Stimulated activated CD8-positive, alpha-beta memory T cell treated with anti-CD3 and anti-CD28 coated beads, Interleukin-4, amount 100 ng/mL, for 1 hour (primary cell): Measurements from ENCODE around the gene NKAIN4.
"Not testable (repeated sequence)": the region's sequence is repeated elsewhere in the genome, so short reads cannot be mapped to it uniquely, and the experiment has no call there.

ENCODE experiments used
- DNase-seq, 2 donors: peaks; one replicate each; pipeline ENCODE4 v3.0.0-alpha.2; 2020; ENCODE audit warnings: low read depth in 2 of 2, low spot score in 1 of 2

Gene NKAIN4

DNA sequence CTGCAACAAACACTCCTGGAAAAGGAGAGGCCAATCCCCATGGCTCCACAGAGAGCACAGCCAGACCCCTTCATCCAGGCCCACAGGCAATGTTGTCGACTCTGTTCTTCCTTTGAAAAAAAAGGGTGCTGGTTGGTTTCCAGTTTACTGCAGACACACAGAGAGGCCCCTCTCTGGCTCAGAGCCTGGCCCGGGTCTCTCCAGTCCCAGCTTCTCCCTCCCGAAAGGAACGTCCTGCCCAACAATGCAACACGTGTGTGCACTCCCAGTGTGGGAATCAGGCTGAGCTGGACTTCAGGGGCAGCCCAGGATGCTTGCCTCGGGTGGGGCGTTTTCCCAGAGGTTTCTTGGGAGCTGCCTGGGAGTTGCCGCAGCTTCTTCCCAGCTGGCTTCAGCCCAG is 4.5 kb upstream of the NKAIN4 start:
- no peak for DNase-seq

DNA sequence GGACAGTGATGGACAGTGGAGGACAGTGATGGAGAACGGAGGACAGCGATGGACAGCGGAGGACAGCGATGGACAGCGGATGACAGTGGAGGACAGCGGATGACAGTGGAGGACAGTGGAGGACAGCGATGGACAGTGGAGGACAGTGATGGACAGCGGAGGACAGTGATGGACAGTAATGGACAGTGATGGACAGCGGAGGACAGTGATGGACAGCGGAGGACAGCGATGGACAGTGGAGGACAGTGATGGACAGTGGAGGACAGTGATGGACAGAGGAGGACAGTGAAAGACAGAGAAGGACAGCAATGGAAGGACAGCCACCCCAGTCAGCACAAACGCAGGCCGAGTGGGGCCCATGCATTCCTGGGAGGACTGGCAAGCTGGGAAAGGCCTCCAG is 3.4 kb upstream of the NKAIN4 start:
- DNase-seq, result no peak

DNA sequence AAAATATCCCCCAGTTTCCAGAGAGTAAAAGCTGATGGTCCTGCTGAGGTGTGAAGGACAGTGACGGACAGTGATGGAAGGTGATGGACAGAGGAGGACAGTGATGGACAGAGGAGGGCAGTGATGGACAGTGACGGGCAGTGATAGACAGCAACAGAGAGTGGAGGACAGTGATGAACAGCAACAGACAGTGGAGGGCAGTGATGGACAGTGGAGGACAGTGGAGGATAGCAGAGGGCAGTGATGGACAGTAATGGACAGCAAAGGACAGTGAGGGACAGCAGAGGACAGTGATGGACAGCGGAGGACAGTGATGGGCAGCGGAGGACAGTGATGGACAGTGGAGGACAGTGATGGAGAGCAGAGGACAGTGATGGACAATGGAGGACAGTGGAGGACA is 2.7 kb upstream of the NKAIN4 start:
- DNase-seq, result no peak

DNA sequence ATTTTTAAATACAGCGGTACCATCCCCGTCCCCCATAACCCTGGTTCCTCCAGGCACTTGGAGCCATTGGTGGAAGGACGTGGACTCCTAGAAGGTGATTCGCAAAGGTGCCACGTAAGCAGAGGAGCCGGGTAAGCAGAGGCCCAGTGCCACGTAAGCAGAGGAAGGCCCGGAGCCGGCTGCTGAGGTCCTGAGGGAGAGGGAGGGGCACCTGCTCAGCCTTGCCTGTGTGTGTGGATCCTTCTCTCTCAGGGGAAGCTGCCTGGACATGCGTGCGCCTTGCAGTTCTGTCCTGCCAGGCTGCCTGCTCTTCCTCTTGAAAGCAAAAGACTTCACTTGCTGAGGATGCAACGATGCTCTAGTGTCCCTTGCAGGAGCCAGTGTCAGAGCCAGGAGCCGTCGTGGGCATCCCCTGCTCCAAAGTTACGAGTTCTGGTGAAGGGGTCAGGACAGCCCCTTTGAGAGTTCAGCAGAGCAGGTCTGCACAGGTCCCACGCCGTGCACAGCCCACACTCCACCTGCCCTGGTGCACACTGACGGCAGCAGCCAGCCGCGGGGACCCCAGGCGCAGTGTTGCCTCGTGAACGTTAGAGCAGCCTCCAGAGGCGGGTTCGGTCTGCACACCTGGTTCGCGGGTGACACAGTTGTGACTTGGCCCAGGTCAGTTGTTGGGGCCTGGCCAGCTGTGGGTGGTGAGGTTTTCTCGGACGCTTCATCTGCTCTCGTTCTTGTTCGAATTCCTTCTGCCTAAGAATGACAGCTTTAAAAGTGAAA is 1.9 kb upstream of the NKAIN4 start:
- DNase-seq, result no peak

DNA sequence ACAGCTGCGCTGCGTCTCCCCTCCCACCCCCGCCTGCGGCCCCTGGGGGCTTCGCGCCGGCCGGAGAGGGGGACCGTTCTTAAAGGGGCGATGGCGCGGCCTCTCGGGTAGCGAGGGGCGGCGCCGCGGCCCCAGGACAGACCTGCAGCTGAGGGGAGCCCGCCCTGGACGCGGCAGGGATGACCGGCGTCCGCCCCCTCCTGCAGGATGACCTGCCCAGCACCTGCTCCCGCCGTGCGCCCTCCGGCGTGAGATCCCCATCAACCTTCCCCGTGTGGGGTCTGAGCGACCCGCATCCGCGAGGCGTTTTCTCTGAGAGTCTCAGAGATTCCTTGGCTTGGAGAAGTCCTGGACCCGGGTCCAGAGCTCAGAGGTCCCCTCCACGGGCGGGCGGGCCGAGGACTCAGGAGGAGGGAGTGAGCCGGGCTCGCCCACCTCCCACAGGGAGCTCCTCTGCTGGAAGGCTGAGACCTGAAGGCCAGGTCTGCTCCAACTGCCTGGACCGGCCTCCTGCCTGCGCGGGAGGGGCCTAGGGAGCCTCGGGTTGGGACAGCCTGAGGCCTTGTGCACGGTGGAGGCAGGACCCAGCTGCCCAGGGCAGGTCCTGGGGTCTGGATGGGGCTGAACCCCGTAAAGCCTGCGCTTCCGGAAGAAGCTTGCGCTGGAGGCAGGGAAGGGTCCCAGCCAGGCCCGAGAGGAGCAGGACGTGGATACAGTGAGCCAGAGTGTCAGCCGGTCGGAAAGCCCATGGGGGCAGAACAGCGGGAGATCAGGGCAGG is 532 bp upstream of the NKAIN4 start:
- no peak for DNase-seq

DNA sequence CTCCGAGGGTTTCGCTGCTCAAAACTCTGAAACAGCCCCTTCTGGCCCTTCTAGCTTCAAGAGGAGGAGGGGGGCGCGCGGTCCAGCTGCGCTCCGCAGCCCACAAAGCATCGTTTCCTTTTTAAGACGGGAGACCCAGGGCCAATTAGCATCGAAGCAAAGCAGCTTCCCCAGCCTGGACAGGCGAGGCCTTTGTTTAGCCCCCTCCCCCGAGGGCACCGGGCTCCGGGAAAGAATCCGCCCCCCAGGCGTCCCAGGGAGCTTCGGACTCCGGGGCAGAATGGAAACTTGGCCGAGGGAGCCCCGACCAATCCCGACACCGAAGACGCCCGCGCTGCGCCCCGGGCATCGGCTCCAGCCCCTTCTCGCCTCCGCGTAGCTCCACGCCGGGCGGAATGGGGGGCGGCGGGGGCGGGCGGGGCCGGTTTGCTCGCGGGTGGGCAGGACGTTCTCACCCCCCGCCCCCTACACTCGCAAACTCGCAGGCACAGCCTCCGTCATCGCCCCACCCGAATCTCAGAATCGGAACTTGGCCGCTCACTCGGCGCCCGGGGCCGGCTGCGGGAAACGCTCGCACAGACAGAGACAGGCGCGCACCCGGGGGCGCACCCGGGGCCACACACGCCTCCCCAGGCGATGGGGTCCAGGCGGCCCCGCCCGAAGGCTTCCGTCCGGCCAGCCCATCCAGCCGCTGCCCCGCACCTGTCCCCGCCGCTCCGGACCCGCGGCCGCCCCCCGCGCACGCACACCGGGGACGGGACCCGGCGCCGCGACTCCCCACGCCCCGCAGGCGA is 628 bp downstream of the NKAIN4 start:
- DNase-seq, result no peak

DNA sequence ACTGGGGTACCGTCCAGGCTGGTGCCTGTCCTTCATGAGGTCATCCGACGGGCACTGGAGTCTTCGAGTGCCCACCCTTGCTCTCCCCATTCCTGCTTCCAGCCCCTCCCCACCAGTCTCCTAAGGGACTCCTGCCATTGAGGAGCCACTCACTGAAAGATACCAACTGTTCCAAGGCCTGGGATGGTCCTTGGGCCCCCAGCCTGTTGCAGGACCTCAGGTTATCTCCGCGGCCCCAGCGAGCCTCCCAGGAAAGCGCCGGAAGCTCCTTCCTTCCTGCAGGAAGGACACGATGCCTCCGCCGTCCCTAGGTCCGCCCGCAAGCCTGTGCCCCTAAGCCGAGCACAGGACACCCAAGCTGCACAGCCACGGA is 1.2 kb downstream of the NKAIN4 start:
- DNase-seq, result no peak

DNA sequence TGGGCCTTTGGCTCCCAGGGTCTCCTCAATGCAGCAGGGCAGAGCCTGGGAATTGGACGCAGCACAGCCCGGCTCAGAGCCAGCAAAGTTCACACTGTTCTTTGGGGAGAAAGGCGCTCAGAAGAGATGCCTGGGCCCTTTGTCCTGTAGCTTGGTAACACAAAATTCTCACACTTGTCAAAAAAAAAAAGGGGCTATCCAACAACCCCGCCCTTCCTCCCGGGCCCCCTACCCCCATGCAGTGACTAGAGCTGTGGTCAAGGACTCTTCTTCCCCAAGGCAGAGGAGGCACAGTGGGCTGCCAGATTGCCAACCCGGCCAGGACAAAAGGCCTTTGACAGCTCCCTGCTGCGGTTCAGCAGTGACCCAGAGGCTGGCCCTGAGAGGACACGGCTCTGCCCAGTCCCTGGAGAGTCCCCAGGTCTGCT is 2.0 kb downstream of the NKAIN4 start:
- no peak for DNase-seq

DNA sequence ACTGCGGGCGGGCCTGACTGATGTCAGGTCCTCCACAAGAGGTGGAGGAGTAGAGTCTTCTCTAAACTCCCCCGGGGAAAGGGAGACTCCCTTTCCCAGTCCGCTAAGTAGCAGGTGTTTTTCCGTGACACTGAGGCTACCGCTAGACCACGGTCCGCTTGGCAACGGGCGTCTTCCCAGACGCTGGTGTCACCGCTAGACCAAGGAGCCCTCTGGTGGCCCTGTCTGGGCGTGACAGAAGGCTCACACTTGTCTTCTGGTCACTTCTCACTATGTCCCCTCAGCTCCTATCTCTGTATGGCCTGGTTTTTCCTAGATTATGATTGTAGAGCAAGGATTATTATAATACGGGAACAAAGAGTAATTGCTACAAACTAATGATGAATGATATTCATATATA is 2.9 kb downstream of the NKAIN4 start:
- not testable (repeated sequence) for DNase-seq

DNA sequence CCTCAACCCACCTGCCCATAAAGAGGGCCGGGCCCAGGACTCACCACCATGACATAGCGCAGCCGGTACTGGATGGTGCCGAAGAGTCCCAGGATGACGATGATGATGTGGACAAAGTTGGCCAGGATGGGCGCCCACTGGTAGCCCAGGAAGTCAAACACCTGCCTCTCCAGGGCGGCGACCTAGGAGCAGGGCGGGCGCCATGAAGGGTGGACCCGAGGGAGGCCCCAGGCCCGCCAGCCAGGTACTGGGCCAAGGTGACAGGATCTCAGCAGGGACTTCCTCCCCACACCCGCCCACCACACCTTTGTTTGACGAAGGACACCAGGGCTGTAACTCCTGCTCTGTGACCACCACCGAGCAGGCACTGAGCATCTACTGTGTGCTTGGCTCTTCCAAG is 4.4 kb downstream of the NKAIN4 start:
- DNase-seq, result no peak

DNA sequence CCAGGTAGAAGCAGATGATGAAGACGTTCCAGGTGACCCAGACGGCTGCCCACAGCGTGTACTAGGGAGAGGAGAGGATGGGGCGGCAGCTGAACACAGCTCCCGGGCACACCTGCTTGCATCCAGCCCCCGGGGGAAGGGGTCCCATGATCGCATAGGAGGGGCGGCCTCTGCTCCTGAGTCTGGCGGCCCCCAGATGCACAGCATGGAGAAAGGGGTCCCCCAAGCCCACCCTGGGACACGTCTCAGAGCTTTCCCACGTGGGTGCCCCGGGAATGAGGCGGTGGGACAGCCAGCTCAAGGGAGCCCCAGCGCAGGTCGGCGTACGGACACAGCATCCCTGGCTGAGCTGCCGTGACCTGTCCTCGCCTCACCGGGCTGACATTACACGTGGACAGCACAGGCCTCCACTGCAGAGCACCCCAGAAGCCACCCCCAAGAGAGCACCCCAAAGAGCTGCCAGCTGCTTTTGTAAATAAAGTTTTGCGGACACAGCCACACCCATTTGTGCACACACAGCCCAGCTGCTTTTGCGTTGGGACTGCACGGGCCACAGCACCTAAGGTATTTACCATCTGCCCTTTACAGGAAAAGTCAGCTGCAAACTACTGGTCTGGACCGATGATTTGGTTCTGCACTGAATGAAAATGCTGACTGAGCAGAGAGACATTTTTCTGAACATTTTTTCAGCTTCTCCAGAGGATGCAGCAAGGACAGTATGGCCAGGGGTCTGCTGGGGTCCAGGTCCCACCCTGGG is 5.2 kb downstream of the NKAIN4 start:
- no peak for DNase-seq

DNA sequence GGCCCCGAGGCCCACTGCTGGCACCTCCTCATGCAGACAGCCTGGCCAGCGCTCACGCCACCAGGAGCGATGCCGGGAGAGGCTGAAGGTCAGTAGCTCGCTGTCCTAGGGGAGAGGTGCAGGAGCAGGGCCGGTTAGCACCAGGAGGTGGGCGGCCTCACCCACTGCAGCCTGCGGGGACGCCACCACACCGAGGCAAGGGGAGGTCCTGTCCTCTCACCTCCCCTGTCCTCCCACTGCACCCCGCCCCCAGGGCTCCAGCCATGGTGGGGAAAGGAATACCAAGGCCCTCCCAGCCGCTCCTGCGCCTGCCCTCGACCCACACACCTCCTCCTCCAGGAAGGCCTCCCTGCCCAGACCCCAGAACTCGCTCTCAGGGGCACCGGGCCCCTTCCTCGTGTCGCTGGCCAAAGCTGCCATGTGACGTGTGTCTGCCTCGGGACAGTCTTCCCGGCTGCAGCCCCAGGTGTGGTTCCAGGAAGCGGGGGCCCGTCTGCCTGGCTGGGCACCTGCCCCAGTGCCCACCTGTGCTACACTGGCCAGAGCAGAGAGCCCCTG is 6.5 kb downstream of the NKAIN4 start:
- no peak for DNase-seq

DNA sequence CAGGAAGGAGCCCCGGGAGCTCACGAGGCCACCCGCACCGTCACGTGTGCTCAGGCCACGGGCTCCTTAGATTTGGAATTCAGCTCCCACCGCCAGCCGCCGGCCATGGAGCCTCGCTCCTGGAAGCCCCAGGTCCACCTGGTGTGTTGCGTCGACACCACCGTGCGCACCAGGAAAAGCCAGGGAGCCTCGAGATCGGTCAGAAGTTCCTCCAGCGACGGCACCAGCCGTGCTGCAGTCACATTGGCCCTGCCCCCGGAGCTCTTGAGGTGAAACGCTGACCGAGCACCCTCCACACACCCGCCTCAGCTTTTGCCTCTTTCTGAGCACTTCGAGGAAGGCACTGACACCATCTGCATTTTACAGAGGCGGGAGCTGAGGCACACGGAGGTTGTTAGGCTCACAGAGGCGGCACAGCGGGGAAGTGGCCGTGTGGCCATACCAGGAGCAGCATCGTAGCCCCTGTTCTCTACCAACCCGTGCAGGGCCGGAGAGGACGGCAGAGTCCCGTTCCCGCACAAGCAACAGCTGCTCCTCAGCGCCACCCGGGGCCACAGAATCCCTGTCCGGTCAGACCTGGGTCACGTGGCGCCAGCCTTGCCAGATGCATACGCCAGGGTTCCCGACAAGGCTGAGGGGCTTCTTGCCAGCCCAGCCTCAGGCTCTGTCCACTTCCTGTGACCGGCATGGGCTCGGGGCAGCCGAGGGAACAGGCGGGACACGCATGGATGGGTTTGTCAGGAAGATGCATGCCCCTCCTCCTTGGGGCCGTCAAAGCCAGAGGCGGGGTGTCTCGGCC is 7.6 kb downstream of the NKAIN4 start:
- DNase-seq, result no peak

DNA sequence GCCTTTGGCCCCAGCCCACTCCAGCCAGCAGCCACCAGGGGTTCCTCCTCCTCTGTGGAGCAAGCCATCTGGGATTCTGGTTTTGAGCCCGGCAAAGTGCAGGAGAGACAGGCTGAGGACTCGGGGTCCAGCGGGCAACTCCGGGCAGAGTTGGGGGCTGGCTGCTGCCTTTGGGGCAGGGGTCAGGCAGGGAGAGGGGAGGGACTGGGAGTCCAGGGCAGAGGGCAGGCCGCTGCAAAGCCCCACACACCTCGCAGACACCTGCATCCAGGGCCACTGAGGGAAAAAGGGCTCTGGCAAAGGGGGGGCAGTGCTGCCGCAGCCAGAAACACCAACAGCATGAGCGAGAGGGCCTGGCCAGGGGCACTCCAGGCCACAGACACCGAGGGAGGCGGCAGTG is 9.8 kb downstream of the NKAIN4 start:
- DNase-seq, result no peak

DNA sequence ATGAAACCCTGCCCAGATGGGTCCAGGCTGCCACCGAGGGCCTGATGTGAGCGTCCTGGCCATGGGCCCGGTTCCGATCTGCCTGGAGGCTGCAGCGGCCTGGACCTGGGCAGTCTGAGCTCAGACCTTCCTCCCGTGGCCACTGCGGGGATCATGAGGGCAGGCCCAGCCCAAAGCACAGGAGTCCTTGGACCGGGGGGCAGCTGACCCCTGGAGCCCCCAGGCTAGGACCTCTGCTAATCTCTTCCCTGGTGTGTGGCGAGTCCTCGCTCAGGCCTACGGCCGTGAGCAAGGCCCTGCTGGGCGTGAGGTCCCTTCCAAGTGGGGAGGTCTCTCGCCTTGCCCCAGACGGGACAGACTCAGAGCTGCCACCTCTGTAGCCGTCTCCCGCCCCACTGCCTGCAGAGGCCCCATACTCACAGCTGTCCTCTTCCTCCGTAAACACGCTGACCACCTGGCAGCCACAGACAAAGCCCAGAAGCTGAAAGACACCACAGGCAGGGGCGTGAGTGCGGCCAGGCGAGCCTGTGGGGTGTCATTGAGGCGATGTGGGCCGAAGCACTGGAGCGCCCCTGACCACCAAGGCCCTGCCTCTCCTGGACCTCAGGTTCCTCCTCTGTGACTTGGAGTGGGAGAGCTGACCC is 10.5 kb downstream of the NKAIN4 start:
- DNase-seq, result no peak

DNA sequence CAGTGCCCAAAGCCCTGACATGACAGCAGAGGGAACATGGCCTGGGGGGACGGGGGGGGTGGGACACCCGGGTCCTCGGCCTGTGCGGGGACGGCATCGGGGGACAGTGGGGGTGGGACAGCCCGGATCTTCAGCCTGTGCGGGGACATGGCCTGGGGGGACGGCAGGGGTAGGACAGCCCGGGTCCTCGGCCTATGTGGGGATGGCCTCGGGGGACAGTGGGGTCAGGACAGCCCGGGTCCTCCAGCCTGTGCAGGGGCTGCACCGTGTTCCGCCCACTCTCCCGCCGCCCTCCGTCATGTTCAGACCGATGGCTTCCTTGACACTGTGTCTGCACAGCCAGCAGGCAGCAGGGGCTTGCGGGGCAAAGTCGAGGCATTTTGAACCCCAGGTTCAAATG is 11.5 kb downstream of the NKAIN4 start:
- no peak for DNase-seq

DNA sequence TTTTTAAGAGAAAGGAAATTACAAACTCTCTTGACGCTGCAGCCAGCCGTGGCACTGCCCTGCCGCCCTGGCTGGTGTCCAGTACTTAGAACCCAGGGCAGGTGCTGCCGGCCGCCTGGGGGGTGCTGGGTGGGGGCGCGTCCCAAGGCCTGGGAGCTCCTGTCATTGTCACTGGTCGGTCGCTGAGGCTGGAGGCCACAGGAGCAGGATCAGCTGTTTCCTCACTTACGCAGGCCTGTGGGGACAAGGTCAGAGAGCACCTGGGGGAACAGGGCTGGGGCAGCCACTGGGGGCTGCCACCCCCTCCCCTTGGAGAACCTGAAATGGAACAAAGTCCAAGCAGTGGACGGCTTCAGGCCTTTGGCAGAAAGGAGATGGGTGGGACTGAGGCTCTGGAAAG is 13.0 kb downstream of the NKAIN4 start:
- DNase-seq, result no peak

DNA sequence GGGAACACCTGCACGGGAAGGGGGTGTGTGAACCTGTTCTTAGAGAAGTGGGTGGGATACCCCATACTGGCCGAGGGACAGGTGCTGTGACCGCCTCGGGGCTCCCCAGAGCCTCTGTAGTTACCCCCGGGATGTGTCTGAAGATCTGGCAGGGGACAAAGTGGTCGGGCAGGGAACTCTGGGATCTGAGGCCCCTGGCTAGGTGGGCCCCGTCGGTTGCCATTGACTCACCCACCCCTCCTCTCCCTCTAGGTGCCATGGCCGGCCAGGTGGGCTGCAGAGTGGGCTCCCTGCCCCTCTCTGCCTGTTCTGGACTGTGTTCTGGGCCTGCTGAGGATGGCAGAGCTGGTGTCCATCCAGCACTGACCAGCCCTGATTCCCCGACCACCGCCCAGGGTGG is 14.3 kb downstream of the NKAIN4 start:
- no peak for DNase-seq

DNA sequence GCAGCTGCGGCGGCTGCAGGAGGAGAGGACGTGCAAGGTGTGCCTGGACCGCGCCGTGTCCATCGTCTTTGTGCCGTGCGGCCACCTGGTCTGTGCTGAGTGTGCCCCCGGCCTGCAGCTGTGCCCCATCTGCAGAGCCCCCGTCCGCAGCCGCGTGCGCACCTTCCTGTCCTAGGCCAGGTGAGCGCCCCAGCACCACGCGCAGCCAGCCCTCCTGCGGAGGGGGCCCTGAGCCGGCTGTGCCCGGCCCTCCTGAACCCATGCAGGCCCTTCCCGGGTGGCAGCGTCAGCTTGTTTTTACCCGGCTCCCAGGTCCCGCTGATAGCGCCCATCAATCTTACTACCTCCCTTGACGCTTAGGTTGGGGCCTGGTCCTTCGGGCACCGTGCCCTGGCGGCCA is 14.8 kb downstream of the NKAIN4 start:
- DNase-seq, result no peak
